SIG-M5 (cell line): ENCODE measurements around the gene CAVIN1.
A peak's percentile ranks its signal among the peaks of the same experiment; 100 is the strongest.
"Not testable (repeated sequence)": the region's sequence is repeated elsewhere in the genome, so short reads cannot be mapped to it uniquely, and the experiment has no call there.

Source experiments
- DNase-seq: peaks from one replicate; lab custom pipeline; 2025; lab: John Stamatoyannopoulos, UW

CAVIN1 gene

GRCh38 chr17:42422958-42423712 lies at the start of gene CAVIN1:
Gene CAVIN1, minus strand, starts transcription at chr17:42423256. Its CDS starts 159 bp downstream, at chr17:42423097.
- no peak for DNase-seq

- no peak for DNase-seq
Measured at GRCh38 chr17:42467889-42468288, 44.8 kb upstream of the CAVIN1 start.

- DNase-seq, result no peak
Measured at GRCh38 chr17:42463976-42464400, 40.9 kb upstream of the CAVIN1 start.

- DNase-seq, result no peak
Measured at GRCh38 chr17:42460371-42460770, 37.3 kb upstream of the CAVIN1 start.

DNA sequence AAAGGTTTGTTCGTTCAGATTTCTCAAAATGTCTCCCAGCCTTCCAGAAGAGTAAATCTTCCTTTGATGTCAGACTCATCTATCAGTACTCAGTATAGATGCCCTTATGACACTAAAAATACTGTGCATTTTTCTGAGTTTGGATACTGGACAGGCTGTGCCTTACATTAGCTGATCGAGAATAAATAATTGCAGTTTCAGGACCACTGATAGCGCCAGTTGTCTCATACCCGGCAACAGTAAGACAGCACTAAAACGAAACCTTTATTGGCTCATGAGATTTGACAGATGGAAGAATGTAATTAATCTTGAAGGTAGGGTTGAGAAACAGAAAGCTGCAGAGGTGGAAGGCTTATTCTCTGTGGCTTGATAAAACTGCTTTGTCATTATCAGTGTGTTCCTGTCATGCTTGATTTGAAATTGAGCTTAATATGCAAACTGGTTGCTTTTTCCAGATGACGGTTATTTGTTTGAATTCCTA lies 36.8 kb upstream of the CAVIN1 start:
- no peak for DNase-seq

- no peak for DNase-seq
Measured at GRCh38 chr17:42459256-42459800, 36.3 kb upstream of the CAVIN1 start.

- DNase-seq, result no peak
Measured at GRCh38 chr17:42458497-42459255, 35.6 kb upstream of the CAVIN1 start, which contains the start of gene ATP6V0A1. Gene ATP6V0A1, plus strand, starts transcription at chr17:42458878. Its CDS starts 2,017 bp downstream, at chr17:42460895.

- no peak for DNase-seq
Measured at GRCh38 chr17:42457107-42457792, 34.2 kb upstream of the CAVIN1 start.

DNA sequence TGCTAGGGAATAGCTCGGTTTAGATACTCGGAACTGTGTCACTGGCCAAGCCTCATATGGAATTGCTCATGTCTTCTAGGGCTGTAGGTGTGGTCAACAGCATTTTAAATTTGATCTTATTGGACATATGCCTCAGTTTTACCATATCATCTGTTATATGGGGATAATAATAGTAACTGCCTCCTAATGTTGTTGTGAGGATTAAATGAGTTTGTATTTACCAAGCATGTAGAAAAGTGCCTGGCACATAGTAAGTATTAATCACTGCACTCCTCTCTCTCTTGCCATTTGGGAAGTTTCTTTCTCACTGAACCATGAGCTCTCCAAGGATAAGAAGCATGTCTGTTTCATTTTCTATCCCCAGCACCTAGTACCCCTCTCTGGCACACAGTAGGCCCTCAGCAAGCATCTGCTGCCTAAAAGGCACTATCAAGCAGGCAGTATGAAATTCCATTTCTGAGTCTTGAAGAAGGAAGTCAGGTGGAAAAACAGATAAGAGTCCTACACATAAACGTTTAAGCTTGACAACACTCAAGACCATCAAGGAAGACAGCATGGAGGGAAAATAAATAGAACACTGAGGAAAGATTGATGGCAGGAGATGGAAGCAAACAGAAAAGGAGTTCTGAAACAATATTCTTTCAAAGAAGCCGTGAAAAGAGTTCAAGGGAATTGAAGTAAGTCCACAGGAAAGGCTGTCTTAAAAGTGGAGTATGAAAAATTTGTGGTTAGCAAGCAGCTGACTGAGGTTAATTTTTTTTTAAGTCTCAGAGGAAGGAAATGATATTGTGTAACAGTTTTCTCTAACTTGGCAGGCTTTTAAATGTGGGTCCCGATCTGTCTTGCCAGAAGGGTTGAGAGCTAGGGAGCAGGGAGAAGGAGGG lies 33.4 kb upstream of the CAVIN1 start:
- DNase-seq, result peak; percentile 89

DNA sequence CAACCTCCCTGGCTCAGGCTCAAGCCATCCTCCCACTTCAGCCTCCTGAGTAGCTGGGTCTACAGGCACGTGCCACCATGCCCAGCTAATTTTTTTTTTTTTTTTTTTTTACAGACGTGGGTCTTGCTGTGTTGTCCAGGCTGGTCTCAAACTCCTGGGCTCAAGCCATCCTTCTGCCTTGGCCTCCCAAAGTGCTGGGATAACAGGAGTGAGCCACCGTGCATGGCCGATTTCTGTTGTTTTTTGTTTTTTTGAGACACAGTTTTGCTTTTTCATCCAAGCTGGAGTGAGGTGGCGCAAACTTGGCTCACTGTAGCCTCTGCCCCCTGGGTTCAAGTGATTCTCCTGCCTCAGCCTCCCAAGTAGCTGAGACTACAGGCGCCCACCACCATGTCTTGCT lies 31.9 kb upstream of the CAVIN1 start:
- DNase-seq, result not testable (repeated sequence)

- DNase-seq, result peak; percentile 91
Measured at GRCh38 chr17:42453439-42453838, 30.4 kb upstream of the CAVIN1 start.

DNA sequence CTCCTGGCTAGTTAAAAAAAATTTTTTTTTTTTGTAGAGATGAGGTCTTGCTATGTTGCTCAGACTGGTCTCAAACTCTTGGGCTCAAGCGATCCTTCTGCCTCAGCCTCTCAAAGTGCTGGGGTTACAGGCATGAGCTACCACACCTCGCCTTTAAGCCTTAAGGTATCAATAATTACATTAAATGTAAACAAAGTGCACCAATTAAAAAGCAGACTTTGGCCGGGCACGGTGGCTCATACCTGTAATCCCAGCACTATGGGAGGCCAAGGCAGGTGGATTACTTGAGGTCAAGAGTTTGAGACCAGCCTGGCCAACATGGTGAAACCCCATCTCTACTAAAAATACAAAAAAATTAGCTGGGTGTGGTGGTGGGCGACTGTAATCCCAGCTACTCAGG lies 28.2 kb upstream of the CAVIN1 start:
- DNase-seq, result not testable (repeated sequence)

DNA sequence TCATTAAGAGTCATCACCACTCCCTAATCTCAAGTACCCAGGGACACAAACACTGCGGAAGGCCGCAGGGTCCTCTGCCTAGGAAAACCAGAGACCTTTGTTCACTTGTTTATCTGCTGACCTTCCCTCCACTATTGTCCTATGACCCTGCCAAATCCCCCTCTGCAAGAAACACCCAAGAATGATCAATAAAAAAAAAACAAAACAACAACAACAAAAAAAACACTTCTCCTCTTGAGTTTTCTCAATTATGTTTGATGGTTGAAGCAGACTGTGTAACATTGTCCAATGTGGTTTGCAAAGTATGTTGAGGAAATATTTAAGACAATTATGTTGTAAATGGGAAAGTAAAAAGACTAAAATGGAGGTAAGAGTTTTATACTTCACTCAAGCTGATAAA lies 26.8 kb upstream of the CAVIN1 start:
- DNase-seq, result not testable (repeated sequence)

DNA sequence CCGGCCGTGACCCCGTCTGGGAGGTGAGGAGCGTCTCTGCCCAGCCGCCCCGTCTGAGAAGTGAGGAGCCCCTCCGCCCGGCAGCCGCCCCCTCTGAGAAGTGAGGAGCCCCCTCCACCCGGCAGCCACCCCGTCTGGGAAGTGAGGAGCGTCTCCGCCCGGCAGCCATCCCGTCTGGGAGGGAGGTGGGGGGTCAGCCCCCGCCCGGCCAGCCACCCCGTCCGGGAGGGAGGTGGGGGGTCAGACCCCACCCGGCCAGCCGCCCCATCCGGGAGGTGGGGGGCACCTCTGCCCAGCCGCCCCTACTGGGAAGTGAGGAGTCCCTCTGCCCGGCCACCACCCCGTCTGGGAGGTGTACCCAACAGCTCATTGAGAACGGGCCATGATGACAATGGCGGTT lies 26.1 kb upstream of the CAVIN1 start:
- not testable (repeated sequence) for DNase-seq

DNA sequence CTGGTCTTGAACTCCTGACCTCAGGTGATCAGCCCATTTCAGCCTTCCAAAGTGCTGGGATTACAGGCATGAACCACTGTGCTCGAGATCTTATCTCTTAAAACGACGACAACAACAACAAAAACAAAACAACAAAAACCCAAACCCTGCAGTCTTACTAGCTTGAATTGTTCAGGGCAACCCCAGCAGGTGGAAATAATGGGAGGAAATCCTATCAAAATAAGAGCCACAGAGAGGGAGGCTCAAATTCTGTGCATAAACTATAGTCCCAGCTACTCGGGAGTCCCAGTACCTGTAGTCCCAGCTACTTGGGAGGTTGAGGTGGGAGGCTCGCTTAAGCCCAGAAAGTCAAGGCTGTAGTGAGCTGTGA lies 19.1 kb upstream of the CAVIN1 start:
- DNase-seq, result no peak

GRCh38 chr17:42441371-42442195 lies 18.5 kb upstream of the CAVIN1 start:
- no peak for DNase-seq

- DNase-seq, result no peak
Measured at GRCh38 chr17:42438600-42439567, 15.8 kb upstream of the CAVIN1 start.

DNA sequence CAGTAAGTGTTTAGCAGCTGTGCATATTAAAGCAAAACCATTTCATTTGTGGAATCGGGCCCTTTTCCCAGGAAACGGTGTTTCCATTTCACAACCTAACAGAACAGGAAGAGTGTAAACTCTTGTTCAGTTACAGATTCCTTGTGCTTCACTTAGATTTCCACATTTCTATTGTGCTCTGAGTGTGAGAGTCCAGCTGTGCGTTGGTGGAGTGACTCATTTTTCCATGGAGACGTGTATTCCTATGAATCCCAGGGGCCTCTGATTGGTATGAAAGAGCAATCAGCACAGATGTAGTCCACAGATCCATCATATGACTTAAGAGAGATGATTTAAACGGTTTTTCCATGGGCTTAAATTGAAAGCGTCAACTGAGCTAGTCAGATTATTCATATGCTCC lies 13.3 kb upstream of the CAVIN1 start:
- DNase-seq, result no peak

- DNase-seq, result no peak
Measured at GRCh38 chr17:42431758-42432161, 8.7 kb upstream of the CAVIN1 start.
